ENCODE data around the gene NR1H4. TPM values are rescaled to one million over a fixed set of nuclear protein-coding genes. Genes with fewer than 3 reads are reported as not detected.

The NR1H4 gene
- total and polyA plus RNA-seq, 2 experiments from 2014 or later, result not detected

DNA sequence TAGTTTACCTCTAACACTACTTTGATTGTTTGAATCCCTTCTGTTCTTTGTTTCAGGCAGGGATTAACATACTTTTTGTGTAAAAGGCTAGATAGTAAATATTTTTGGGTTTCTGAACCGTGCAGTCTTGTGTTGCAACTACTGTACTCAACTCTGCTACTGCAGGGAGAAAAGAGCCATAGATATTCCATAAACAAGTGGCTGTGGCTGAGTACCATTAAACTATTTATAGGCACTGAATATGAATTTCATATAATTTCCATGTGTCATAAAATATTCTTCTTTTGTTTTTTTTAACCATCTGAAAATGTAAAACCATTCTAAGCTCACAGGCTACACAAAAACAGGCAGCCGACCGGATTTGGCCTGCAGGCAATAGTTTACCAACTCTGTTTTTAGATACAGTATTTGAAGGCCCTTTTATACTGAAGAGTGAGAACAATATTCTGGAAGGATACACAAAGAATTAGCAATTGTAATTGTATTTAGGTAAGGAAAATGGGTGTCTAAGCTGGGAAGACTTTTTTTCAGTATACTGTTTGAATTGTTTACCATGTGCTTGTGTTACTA lies 15.7 kb downstream of the NR1H4 start:
- no peak overlapping the region for H3K4me2 ChIP-seq
- H3K27ac Mint-ChIP-seq, result no peak overlapping the region
- no peak overlapping the region for H3K27ac ChIP-seq (ENCODE audit: low read depth)
- ATAC-seq (no peak), DNase-seq (ENCODE audit: low spot score) (no peak)
- H3K79me2 ChIP-seq (replicated peaks; ENCODE audit: insufficient read depth), result no peaks in the 10 kb centered on the region
- no peak overlapping the region for H3K4me3 ChIP-seq
- 0 out of 2 replicates have a peak, but pooled peaks cover 3% of the 10 kb centered on the region for H4K20me1 ChIP-seq (replicated peaks; ENCODE audit: insufficient read depth)
- no peaks in the 10 kb centered on the region for H3K4me1 ChIP-seq (ENCODE audit: insufficient read depth)
- no peaks in the 10 kb centered on the region for H3F3A ChIP-seq (replicated peaks; ENCODE audit: low read depth)
- no peak for TF ChIP-seq NANOG (IDR thresholded peaks at IDR 0.05; ENCODE audit: borderline replicate concordance)
- no peak for TF ChIP-seq EZH2 (IDR thresholded peaks at IDR 0.05; ENCODE audit: low read depth, unreplicated experiment)
- no peaks in the 10 kb centered on the region for H3K9me3 Mint-ChIP-seq
- H2AFZ ChIP-seq, result no peak overlapping the region
- no peaks in the 10 kb centered on the region for H3K27me3 Mint-ChIP-seq (ENCODE audit: insufficient read depth, low read depth, poor library complexity)
- no peaks in the 10 kb centered on the region for H3K27me3 ChIP-seq (ENCODE audit: insufficient read depth)
- no peak overlapping the region for H3K4me3 Mint-ChIP-seq
- no peaks in the 10 kb centered on the region for H3K36me3 Mint-ChIP-seq (ENCODE audit: low read depth)
- peaks cover 7% of the 10 kb centered on the region for H3K4me1 Mint-ChIP-seq
- no peaks in the 10 kb centered on the region for H3K9me2 ChIP-seq (ENCODE audit: insufficient read depth)
- no peaks in the 10 kb centered on the region for H3K36me3 ChIP-seq (ENCODE audit: insufficient read depth)

DNA sequence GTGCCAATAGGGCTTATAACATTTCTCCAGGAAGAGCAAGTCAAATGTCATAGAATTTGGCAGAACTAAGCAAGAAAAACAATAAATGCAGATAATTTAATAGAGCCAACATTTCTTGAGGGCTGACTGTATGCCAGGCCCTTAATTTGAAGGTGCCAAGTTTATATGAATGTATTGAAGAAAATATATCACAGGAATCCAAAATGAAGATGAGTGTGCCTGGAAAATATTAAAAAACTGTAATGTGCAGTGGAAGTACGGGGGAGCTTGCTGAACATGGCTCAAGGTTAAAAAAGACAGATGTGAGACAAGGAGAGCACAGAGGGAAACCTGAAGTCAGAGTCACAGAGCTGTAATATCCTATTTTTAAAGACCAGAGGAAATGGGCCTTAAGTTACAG lies 16.4 kb downstream of the NR1H4 start:
- H3K4me1 Mint-ChIP-seq, result peaks cover 7% of the 10 kb centered on the region
- Histone ChIP-seq H3K27ac (ENCODE audit: low read depth) (no peak overlapping the region), H3K9me2 (ENCODE audit: insufficient read depth) (no peaks in the 10 kb centered on the region), H3K4me1 (ENCODE audit: insufficient read depth) (no peaks in the 10 kb centered on the region), H3K27me3 (ENCODE audit: insufficient read depth) (no peaks in the 10 kb centered on the region), H3K36me3 (ENCODE audit: insufficient read depth) (no peaks in the 10 kb centered on the region), H2AFZ (no peak overlapping the region), H3K4me2 (no peak overlapping the region), H4K20me1 (replicated peaks; ENCODE audit: insufficient read depth) (0 out of 2 replicates have a peak, but pooled peaks cover 3% of the 10 kb centered on the region), H3F3A (replicated peaks; ENCODE audit: low read depth) (no peaks in the 10 kb centered on the region), H3K4me3 (no peak overlapping the region), H3K79me2 (replicated peaks; ENCODE audit: insufficient read depth) (no peaks in the 10 kb centered on the region)
- DNase-seq (ENCODE audit: low spot score) (no peak), ATAC-seq (no peak)
- no peaks in the 10 kb centered on the region for H3K9me3 Mint-ChIP-seq
- H3K27me3 Mint-ChIP-seq (ENCODE audit: insufficient read depth, low read depth, poor library complexity), result no peaks in the 10 kb centered on the region
- TF ChIP-seq, protein P1, sequence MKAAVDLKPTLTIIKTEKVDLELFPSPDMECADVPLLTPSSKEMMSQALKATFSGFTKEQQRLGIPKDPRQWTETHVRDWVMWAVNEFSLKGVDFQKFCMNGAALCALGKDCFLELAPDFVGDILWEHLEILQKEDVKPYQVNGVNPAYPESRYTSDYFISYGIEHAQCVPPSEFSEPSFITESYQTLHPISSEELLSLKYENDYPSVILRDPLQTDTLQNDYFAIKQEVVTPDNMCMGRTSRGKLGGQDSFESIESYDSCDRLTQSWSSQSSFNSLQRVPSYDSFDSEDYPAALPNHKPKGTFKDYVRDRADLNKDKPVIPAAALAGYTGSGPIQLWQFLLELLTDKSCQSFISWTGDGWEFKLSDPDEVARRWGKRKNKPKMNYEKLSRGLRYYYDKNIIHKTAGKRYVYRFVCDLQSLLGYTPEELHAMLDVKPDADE (IDR thresholded peaks at IDR 0.05), result no peak
- no peak for TF ChIP-seq ZNF462 (CRISPR knock-in tag; IDR thresholded peaks at IDR 0.05)
- no peak for TF ChIP-seq REST (IDR thresholded peaks at IDR 0.05; ENCODE audit: unreplicated experiment)
- no peak overlapping the region for H3K27ac Mint-ChIP-seq
- H3K4me3 Mint-ChIP-seq, result no peak overlapping the region
- no peaks in the 10 kb centered on the region for H3K36me3 Mint-ChIP-seq (ENCODE audit: low read depth)
